Small intestine (tissue), 7 donors: ENCODE measurements around the gene GABARAPL1. TPM values are rescaled to one million over a fixed set of nuclear protein-coding genes. Genes with fewer than 3 reads are reported as not detected.
"Not testable (repeated sequence)": the region's sequence is repeated elsewhere in the genome, so short reads cannot be mapped to it uniquely, and the experiment has no call there.

ENCODE experiments used
- DNase-seq, 2 donors: peaks; one replicate each; pipeline versions ENCODE4 v3.0.0 to v3.0.0-alpha.2; 2013
- FAIRE-seq: peaks from 2 replicates; lab custom pipeline; 2012; peaks lifted over from hg19 to GRCh38; lab: Jason Lieb, UNC
- H3K27ac ChIP-seq, 3 donors: one replicate each; pipeline ENCODE4 v1.5.1; 2013; ENCODE audit warnings: low read length in 2 of 3, mild to moderate bottlenecking in 2 of 3, control low read depth in 1 of 3, inconsistent platforms in 1 of 3, low read depth in 1 of 3, moderate library complexity in 1 of 3
- H3K27me3 ChIP-seq, 3 donors: one replicate each; pipeline ENCODE4 v1.6.1; 2013; ENCODE audit warnings: low read length in 3 of 3, inconsistent platforms in 1 of 3; ENCODE audit not compliant: control insufficient read depth in 3 of 3, insufficient read depth in 3 of 3
- H3K36me3 ChIP-seq, 3 donors: one replicate each; pipeline ENCODE4 v1.6.1; 2013; ENCODE audit warnings: low read length in 3 of 3, inconsistent platforms in 1 of 3, low read depth in 1 of 3, mild to moderate bottlenecking in 1 of 3, moderate library complexity in 1 of 3; ENCODE audit not compliant: control insufficient read depth in 3 of 3, insufficient read depth in 2 of 3
- H3K4me1 ChIP-seq, 3 donors: one replicate each; pipeline ENCODE4 v1.6.1; 2013; ENCODE audit warnings: low read length in 2 of 3, inconsistent platforms in 1 of 3, low read depth in 1 of 3, mild to moderate bottlenecking in 1 of 3, moderate library complexity in 1 of 3; ENCODE audit not compliant: control insufficient read depth in 3 of 3, insufficient read depth in 2 of 3
- H3K4me3 ChIP-seq, 3 donors: one replicate each; pipeline ENCODE4 v1.5.1; 2013; ENCODE audit warnings: low read length in 3 of 3, control low read depth in 1 of 3, inconsistent platforms in 1 of 3, low read depth in 1 of 3, mild to moderate bottlenecking in 1 of 3, moderate library complexity in 1 of 3
- H3K9me3 ChIP-seq, 2 donors: one replicate each; pipeline ENCODE4 v1.6.1; 2013; ENCODE audit warnings: low read depth in 1 of 2, low read length in 1 of 2; ENCODE audit not compliant: control insufficient read depth in 2 of 2, insufficient read depth in 1 of 2
- WGBS, 3 donors: extraction: QIAGEN DNeasy Blood & Tissue Kit; methylation state at CpG; one replicate each; pipeline ENCODE4 v1.1.7; 2013; 5-methylcytosine and 5-hydroxymethylcytosine counted together
- polyA plus RNA-seq, 4 donors: library from polyadenylated mRNA; stranded (reverse) in 3 of 4; unstranded in 1 of 4; fragments of 200-250 nt in 3 of 4; fragments of 120-200 nt in 1 of 4; gene quantifications; one replicate each; pipeline versions ENCODE4 v1.2.1 to v1.2.3, GENCODE V29; 2013
- donor health status: healthy with polysubstance abuse.
- donor health status: control.
- donor health status: control.
- donor health status: Bipolar disorder and iron deficiency.
- donor health status: healthy.

GABARAPL1 gene
- polyA plus RNA-seq, 4 donors = 38.9 to 59.4 (median 56.3) TPM

- Histone ChIP-seq H3K27ac (no peak overlapping the region), H3K4me3 (peak overlapping the region in 1 of 3 donors; percentile 1), H3K36me3 (peaks cover 0 to 18% (median 0%) of the 10 kb centered on the region in 3 donors), H3K27me3 (no peaks in the 10 kb centered on the region), H3K4me1 (peaks cover 2 to 16% (median 2%) of the 10 kb centered on the region in 3 donors), H3K9me3 (no peaks in the 10 kb centered on the region)
- WGBS, 3 donors = 40 to 48% (median 43%) methylated on average over 2 of the region's 2 CpGs
- no peak for DNase-seq
- FAIRE-seq = no peak
Measured at GRCh38 chr12:10215436-10215835, 2.8 kb downstream of the GABARAPL1 start.

- WGBS, 3 donors = 82 to 88% (median 84%) methylated on average over 13 of the region's 13 CpGs
- DNase-seq, H3K4me3 ChIP-seq, H3K27me3 ChIP-seq, FAIRE-seq, H3K27ac ChIP-seq, H3K9me3 ChIP-seq: not testable (repeated sequence)
- Histone ChIP-seq H3K36me3 (peaks cover 0 to 20% (median 4%) of the 10 kb centered on the region in 3 donors), H3K4me1 (peaks cover 2 to 16% (median 2%) of the 10 kb centered on the region in 3 donors)
Measured at GRCh38 chr12:10215946-10216345, 3.3 kb downstream of the GABARAPL1 start.

GRCh38 chr12:10218021-10218420, 5.3 kb downstream of the GABARAPL1 start:
- Histone ChIP-seq H3K4me1 (peaks cover 2 to 16% (median 2%) of the 10 kb centered on the region in 3 donors), H3K27ac (no peak overlapping the region), H3K27me3 (no peaks in the 10 kb centered on the region), H3K36me3 (peaks cover 9 to 24% (median 10%) of the 10 kb centered on the region in 3 donors), H3K9me3 (no peaks in the 10 kb centered on the region), H3K4me3 (no peak overlapping the region)
- no peak for DNase-seq
- no peak for FAIRE-seq
- WGBS, 3 donors = 89 to 92% (median 91%) methylated on average over 6 of the region's 6 CpGs

DNA sequence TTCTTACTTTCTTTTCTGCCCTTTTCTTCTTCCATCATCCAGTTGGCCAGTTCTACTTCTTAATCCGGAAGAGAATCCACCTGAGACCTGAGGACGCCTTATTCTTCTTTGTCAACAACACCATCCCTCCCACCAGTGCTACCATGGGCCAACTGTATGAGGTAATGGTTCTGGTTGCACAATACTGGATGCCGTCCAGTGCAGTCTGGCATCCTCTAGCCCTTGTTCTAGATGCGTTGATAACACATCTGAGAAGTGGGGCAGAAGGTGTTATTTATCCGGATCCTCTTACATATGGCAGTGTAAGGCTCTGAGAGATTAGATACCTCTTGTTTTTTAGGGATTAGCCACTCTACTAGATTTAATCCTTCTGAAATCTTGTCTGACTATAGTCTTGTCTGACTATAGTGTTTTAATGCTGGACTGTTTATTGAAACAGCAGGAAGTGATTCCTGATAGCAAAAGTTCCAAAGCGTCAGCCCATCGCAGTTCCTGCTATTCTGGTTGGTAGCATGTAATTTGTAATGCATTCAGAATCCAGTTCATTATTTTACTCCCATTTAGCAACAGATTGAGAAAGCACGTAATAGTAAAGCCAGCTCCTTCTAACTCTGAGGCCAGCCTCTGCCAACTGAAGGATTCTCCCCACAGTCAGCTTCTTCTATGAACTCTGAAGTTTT, 7.9 kb downstream of the GABARAPL1 start:
- 63 to 69% (median 65%) methylated on average over 8 of the region's 8 CpGs for WGBS, 3 donors
- FAIRE-seq = no peak
- H3K36me3 ChIP-seq = peaks cover 9 to 24% (median 10%) of the 10 kb centered on the region in 3 donors

GRCh38 chr12:10221846-10222245, 9.2 kb downstream of the GABARAPL1 start:
- 91 to 97% (median 96%) methylated on average over 5 of the region's 5 CpGs for WGBS, 3 donors
- no peaks in the 10 kb centered on the region for H3K27me3 ChIP-seq
- H3K36me3 ChIP-seq = peaks cover 9 to 20% (median 10%) of the 10 kb centered on the region in 3 donors
- DNase-seq (no peak), FAIRE-seq (no peak)
- H3K9me3 ChIP-seq = no peaks in the 10 kb centered on the region
- no peak overlapping the region for H3K27ac ChIP-seq
- no peak overlapping the region for H3K4me3 ChIP-seq
- H3K4me1 ChIP-seq = no peaks in the 10 kb centered on the region

More for the DNA sequence above, 7.9 kb downstream of the GABARAPL1 start:
- Histone ChIP-seq H3K27ac (no peak overlapping the region), H3K4me1 (peaks cover 0 to 1% (median 0%) of the 10 kb centered on the region in 3 donors), H3K9me3 (no peaks in the 10 kb centered on the region), H3K27me3 (no peaks in the 10 kb centered on the region), H3K4me3 (no peak overlapping the region)
- DNase-seq = no peak

GRCh38 chr12:10223208-10223607, 10.5 kb downstream of the GABARAPL1 start:
- WGBS, 3 donors = 77 to 87% (median 79%) methylated on average over 5 of the region's 5 CpGs

GRCh38 chr12:10225426-10225825, 12.7 kb downstream of the GABARAPL1 start:
- WGBS, 3 donors = 93 to 96% (median 93%) methylated on average over 15 to 22 of the region's 26 CpGs

More at GRCh38 chr12:10223208-10223607, 10.5 kb downstream of the GABARAPL1 start:
- FAIRE-seq (no peak), DNase-seq (no peak)
- Histone ChIP-seq H3K36me3 (peaks cover 9 to 14% (median 10%) of the 10 kb centered on the region in 3 donors), H3K4me1 (no peaks in the 10 kb centered on the region), H3K4me3 (no peak overlapping the region), H3K27me3 (no peaks in the 10 kb centered on the region), H3K27ac (no peak overlapping the region), H3K9me3 (no peaks in the 10 kb centered on the region)

GRCh38 chr12:10226086-10226485, 13.4 kb downstream of the GABARAPL1 start:
- DNase-seq (no peak), FAIRE-seq (no peak)
- no peaks in the 10 kb centered on the region for H3K4me1 ChIP-seq
- peaks cover 4 to 9% (median 6%) of the 10 kb centered on the region in 3 donors for H3K36me3 ChIP-seq
- H3K9me3 ChIP-seq = no peaks in the 10 kb centered on the region
- H3K4me3 ChIP-seq = no peak overlapping the region
- no peaks in the 10 kb centered on the region for H3K27me3 ChIP-seq
- WGBS, 3 donors = 83 to 96% (median 92%) methylated on average over 4 to 6 of the region's 6 CpGs
- H3K27ac ChIP-seq = no peak overlapping the region

More at GRCh38 chr12:10225426-10225825, 12.7 kb downstream of the GABARAPL1 start:
- not testable (repeated sequence) for H3K4me3 ChIP-seq, H3K36me3 ChIP-seq, FAIRE-seq, DNase-seq, H3K27ac ChIP-seq, H3K4me1 ChIP-seq, H3K27me3 ChIP-seq, H3K9me3 ChIP-seq
